Measurements from ENCODE around the gene PRPH2.
A peak's percentile ranks its signal among the peaks of the same experiment; 100 is the strongest.
"Not testable (repeated sequence)": the region's sequence is repeated elsewhere in the genome, so short reads cannot be mapped to it uniquely, and the experiment has no call there.

PRPH2 gene

DNA sequence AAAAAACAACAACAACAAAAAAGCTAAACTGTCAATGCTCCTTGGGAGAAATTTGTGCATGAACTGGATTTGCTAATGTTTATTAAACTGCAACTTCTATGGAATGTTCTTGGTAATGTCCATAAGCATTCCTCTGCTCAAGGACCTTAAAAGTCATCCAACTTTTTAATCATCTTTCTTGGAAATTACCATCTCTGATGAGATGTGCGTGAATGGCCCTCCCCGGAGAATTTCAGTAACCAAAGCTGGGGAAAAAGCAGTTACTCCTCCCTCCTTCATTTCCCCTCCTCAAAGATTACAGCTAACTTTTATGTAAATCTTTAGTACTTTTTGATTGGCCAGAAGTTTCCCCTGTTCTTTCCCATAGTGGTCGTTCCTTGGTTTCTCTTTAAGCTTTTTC lies 18.3 kb upstream of the PRPH2 start:
- no peak for DNase-seq

- no peak for DNase-seq
Measured at GRCh38 chr6:42735976-42736375, 13.6 kb upstream of the PRPH2 start.

- DNase-seq = not testable (repeated sequence)
Measured at GRCh38 chr6:42733867-42734481, 11.6 kb upstream of the PRPH2 start.

DNA sequence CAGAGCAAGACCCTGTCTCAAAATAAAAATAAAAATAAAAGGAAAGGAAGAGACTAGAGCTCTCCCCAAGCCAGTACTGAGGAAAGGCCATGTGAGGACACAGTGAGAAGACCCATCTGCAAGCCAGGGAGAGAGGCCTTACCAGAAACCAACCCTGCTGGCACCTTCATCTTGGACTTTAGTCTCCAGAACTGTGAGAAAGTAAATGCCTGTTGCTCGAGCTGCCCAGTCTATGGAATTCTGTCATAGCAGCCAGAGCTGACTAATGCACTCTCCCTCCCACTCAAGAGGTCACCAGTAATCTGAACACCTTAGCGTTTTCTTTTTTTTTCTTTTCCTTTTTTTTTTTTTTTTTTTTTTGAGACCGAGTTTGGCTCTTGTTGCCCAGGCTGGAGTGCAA lies 7.3 kb upstream of the PRPH2 start:
- DNase-seq = no peak

GRCh38 chr6:42727627-42728026 lies 5.2 kb upstream of the PRPH2 start:
- no peak for DNase-seq

DNA sequence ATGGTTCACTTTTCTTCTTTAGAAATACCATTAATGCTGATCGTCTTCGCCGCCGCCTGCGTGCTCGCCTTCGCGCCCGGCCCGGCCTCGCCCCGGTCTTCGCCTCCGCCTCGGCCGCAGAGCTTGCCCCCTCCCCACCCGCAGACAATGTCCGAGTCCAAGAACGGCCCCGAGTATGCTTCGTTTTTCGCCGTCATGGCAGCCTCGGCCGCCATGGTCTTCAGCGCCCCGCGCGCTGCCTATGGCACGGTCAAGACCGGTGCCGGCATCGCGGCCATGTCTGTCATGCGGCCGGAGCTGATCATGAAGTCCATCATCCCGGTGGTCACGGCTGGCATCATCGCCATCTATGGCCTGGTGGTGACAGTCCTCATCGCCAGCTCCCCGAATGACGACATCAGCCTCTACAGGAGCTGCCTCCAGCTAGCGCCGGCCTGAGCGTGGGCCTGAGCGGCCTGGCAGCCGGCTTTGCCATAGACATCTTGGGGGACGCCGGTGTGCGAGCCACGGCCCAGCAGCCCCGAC lies 4.8 kb upstream of the PRPH2 start:
- DNase-seq = peak in 1 of 2 donors; percentile 24

GRCh38 chr6:42726485-42727086 lies 4.2 kb upstream of the PRPH2 start:
- peak; percentile 65 to 71 for DNase-seq

DNA sequence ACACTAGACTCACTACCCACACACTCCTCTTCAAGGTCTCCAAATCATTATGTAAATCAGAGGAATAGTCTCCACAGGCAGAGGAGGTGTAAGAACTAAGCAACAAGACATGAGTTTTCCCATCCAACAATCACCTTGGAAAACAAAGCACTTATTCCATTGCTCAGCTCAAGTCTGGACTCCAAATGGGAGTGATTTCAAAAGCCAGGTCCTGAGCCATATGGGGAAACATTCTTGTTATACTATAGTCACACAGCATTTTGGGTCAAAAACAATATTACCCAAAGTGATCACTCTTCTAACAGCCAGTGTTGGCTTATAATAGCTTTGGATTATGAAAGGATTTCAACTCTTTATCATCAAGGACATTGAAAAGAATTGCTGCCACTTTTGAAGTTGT lies 3.6 kb upstream of the PRPH2 start:
- DNase-seq = no peak

GRCh38 chr6:42724825-42725224 lies 2.4 kb upstream of the PRPH2 start:
- no peak for DNase-seq

DNA sequence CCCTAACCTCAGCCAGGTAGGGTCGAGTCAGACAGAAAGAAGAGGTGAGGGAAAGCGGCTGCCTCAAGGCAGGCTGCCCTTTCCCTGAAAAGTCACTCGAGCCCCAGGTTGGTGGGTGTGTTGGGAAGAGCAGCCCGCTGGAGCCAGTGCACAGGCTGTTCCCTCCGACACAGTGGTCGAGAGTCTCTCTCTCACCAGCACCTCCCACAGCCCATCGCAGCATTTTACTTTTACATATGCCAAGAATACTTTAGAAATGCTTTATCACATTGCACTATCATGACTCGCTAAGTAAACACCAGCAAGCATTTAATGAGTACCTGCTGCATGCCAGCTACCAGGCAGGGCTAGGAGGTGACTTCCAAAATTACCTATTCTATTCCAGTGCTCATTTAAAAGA lies 1.7 kb downstream of the PRPH2 start:
- no peak for DNase-seq

GRCh38 chr6:42715871-42716270 lies 6.5 kb downstream of the PRPH2 start:
- DNase-seq = no peak

- no peak for DNase-seq
Measured at GRCh38 chr6:42714098-42714761, 8.2 kb downstream of the PRPH2 start.

- DNase-seq = no peak
Measured at GRCh38 chr6:42711930-42712329, 10.5 kb downstream of the PRPH2 start.

- DNase-seq = no peak
Measured at GRCh38 chr6:42710316-42710715, 12.1 kb downstream of the PRPH2 start.

GRCh38 chr6:42709871-42710270 lies 12.5 kb downstream of the PRPH2 start:
- DNase-seq = no peak

DNA sequence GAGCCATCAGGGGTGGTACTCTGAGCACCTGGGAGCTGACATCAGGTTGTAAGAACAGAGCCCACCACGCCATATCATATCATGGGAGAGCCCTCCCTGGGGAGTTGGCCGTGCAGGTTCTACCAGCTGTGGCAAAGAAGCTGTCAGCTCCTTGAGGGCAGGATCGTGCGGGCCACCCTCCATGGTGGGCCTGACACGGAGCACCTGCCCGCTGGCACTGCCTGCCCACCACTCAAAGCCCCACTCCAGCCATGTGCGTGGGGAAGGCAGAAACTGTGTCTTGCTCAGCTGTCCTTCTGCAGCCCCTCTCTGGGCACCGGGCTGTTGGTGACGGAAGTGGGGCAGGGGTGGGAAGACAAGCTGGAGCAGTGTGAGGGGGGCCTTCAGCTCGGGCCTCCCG lies 14.3 kb downstream of the PRPH2 start:
- DNase-seq = no peak

DNA sequence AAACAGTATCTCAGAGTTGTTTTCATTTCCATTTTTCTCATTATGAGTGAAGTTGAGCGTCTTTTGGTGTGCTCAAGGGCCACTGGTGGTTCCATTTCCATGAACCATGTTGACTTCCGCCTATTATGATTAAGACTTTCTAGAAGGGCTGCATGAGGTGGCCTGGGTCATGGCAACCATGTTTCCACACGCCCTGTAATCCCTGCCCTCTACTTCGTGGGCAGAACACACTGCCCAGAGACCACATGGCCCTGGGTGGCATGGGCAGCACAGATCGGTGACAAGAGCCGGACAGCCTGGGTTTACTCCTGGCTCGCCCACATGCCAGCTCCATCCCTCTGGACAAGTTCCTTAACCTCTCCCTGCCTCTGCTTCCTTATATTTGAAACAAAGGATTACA lies 14.8 kb downstream of the PRPH2 start:
- no peak for DNase-seq

- DNase-seq = no peak
Measured at GRCh38 chr6:42704937-42705374, 17.4 kb downstream of the PRPH2 start.

DNA sequence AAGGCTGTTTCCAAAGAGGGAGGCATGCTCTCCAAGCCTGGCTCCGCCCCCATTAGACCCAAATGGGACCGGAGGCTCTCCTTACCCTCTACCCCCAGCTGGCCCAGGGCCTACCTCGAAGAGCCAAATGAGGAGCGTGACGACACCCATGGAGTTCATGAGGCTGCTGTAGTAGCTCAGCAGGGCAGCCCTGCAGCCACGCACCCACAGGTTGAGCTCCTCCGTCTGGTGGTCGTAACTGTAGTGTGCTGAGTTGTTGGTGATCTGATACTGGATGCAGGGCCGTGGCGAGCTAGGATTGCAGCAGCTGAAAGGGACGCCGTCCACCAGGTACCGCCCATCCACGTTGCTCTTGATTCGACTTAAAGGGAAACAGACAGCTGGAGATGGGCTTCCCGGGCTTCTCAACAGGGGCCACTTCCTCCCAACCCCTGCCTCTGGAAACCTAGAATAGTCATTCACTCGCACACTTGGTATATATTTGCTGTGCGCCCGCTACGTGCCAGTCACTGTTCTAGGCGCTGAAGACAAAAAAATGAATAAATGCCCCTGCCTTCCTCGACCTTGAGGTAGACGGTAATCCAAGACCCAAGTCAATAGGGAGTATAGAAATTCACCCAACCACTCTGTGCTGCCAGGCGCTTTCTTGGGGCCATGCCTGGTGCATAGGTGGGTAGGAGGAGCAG lies 18.0 kb downstream of the PRPH2 start:
- no peak for DNase-seq

DNA sequence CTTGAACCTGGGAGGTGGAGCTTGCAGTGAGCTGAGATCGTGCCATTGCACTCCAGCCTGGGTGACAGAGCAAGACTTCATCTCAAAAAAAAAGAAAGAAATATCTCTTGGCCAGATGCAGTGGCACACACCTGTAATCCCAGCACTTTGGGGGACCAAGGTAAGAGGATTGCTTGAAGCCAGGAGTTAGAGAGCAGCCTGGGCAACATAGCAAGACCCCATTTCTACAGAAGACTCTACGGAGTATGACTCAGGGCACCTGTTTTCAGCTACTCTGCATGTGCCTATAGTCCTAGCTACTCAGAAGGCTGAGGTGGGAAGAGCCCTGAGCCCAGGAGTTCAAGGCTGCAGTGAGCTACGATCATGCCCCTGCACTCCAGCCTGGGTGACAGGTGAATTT lies 19.6 kb downstream of the PRPH2 start:
- not testable (repeated sequence) for DNase-seq

DNA sequence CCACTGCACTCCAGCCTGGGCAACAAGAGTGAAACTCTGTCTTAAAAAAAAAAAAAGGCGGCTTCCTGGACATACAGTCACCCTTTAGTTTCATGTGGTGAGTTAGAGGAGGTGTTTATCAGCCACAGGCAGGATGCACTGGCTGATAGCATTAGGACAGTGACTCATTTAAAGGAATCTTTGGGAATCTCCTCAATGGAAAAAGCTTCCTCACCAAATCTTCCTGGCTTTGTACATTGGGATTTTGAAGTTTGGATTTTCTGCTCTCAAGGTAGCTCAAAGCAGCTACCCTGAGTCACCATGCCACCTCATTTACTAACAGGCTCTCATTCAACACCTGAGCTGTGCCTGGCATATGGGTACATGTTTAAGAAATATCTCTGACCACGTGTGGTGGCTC lies 20.2 kb downstream of the PRPH2 start:
- DNase-seq = no peak

GRCh38 chr6:42698217-42698616 lies 24.2 kb downstream of the PRPH2 start:
- DNase-seq = no peak

GRCh38 chr6:42697268-42697655 lies 25.1 kb downstream of the PRPH2 start:
- no peak for DNase-seq
